GM13976 (cell line): ENCODE results near the gene KCNG1.

Experiments
- DNase-seq: peaks from one replicate; pipeline ENCODE4 v3.0.0; 2012; ENCODE audit warnings: low spot score
- CTCF ChIP-seq: IDR thresholded peaks from 2 replicates; pipeline ENCODE4 v1.5.1; 2012; ENCODE audit warnings: borderline replicate concordance, mild to moderate bottlenecking; ENCODE audit not compliant: insufficient read depth; ENCODE audit errors: extremely low read depth, missing control alignments, control extremely low read depth
- in situ Hi-C: fragments of 300-500 bp; cut with MboI; formaldehyde crosslinking; loops from one replicate; pipeline ENCODE4 v1.12.0; 2022; ENCODE audit warnings: low sequenced_read_pairs, mixed read lengths, inconsistent platforms; ENCODE audit not compliant: unreplicated experiment

Gene KCNG1

GRCh38 chr20:51011479-51011878 is 11.4 kb downstream of the KCNG1 start:
- in situ Hi-C loops: no loop called here
- TF ChIP-seq CTCF: no peak
- DNase-seq: no peak

- TF ChIP-seq CTCF: no peak
- no peak for DNase-seq
- in situ Hi-C loops: no loop called here
Measured at GRCh38 chr20:51010932-51011331, 12.0 kb downstream of the KCNG1 start.

- TF ChIP-seq CTCF: no peak
- in situ Hi-C loops: no loop called here
Measured at GRCh38 chr20:51010043-51010365, 12.9 kb downstream of the KCNG1 start.

GRCh38 chr20:51009303-51010042 is 13.4 kb downstream of the KCNG1 start:
- no peak for TF ChIP-seq CTCF
- in situ Hi-C loops: no loop called here
- no peak for DNase-seq

More at GRCh38 chr20:51010043-51010365, 12.9 kb downstream of the KCNG1 start:
- no peak for DNase-seq

GRCh38 chr20:51008718-51009117 is 14.2 kb downstream of the KCNG1 start:
- no peak for DNase-seq
- TF ChIP-seq CTCF: no peak
- in situ Hi-C loops: no loop called here

- no peak for TF ChIP-seq CTCF
- in situ Hi-C loops: no loop called here
- DNase-seq: no peak
Measured at GRCh38 chr20:51005214-51005613, 17.7 kb downstream of the KCNG1 start.
